HG02759 (cell line): ENCODE measurements around the gene SCP2D1.

Experiments used
- ATAC-seq: cut with Tn5 transposase; IDR thresholded peaks from one replicate; pipeline ENCODE4 v1.9.1; 2021; ENCODE audit warnings: mild to moderate bottlenecking, moderate library complexity; ENCODE audit not compliant: unreplicated experiment

Gene SCP2D1

DNA sequence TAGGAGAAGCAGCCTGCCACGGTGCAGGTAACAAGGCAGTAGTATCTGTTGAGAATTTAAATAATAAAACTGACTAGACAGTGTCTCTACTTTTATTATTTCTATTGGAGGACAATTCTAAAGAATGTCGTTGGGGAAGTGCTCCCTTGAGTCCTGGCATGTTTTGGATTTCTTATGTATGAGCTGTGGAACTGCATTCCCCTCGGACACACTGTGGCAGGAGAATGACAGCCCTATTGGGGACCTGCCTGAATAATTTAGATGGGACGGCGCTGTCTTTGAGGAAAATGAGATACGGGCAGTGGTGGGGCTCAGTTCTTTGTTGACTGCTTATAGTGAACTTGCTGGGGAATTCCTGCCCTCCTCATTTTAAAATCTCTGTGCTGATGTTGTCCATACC, 2.4 kb upstream of the SCP2D1 start:
- ATAC-seq, result no peak

DNA sequence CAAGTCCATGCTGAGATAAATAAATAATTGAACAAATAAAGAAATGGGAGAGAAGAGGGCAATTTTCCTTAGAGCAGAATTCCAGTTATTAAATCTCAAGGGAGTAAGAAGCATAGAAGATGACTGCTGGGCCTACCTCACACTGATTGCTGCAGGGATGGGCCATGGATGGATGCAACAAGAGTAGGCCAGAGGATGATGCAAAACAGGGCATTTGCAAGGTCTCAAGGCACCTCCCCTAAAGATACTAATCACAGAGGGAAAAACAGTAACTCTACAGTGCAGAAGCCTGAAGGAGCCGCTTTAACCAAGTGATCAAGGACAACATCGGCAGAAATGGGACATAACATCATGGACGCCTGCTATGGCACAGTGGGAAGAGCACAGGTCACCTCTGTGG, 1.7 kb upstream of the SCP2D1 start:
- ATAC-seq, result no peak

- no peak for ATAC-seq
These were observed 1.8 kb downstream of the SCP2D1 start for GRCh38 chr20:18815194-18815942.

DNA sequence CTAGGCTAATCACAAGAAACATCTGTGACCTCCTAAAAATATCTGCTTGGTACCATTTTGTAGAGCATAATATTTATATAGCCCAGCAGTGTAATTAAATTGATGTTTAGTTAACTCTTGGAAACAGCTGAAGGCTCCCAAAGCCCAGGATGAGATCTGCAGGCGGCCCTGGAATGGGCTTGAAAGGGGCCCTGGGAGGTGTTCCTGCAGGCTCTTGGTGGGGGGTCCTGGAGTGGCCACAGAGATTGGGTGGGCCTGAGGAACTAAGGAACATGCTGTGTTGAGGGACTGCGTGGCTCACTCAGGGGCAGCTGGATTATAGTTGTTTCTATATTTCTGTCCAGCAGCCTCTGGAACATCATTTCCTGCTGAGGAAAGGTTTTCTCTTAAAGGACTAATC, 9.2 kb downstream of the SCP2D1 start:
- no peak for ATAC-seq

GRCh38 chr20:18831830-18832499, 18.4 kb downstream of the SCP2D1 start:
- no peak for ATAC-seq

DNA sequence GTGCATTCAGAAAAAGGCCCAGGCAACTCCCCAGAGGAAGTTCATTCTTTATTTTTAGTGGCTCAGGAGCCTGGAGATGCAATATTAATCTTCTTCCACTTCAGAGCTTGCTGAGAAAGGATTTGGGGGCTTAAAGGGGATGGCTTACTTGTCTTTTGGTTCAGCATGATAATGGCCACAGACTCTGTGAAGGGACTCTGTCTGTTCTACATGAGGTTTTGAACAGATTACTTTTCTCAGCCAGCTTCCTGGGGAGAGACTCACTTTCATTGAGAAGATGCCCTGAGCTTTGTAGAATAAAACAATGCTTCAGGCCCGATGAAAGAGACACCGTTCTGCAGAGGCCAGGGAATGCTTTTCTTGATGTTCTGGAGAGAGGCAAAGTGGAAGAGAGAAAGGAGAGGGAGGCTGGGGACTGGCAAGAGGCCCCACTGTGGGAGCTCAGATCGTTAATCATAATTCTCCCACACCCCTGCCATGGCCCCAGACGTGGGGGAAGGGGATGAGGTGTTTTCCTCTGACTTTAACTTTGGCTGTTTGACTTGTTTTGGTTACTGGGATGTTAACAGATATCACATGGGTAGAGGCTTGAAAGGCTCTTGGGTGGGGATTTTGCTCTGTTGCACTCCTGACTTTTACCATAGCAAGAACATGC, 19.1 kb downstream of the SCP2D1 start:
- no peak for ATAC-seq

DNA sequence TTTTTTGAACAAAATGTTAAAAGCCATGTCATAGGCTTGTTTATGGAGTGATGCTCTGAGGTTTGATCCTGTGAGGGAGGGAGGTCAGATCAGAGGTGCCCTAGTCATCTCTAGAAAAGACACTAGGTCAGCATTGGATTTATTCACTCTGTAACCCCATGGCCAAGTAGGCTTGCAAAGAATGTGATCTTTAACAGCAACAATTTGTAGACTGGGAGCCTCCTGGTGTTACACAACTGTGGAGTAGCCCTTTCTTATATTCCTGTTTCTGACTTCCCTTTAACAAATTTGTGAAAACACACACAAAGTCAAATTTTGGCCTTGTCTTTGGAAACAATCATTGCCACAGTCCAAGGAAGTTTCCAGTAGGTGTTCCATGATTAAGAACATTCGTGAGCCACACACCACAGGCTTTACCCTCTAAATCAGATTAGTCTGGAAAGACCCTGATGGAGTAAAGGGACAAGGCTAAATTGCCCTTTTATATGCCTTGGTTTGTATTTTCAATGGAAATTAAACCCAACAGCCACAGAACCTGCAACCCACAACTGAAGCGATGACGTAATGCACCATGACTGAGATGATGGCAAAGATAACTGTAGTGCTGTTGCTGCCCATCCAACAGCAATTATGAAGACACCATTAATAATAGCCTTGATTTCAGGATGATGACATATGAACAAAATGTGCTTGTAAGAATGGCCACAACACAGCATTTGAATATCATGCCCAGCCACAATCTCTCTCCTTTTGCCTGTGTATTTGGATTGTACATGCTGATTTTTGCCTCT, 22.1 kb downstream of the SCP2D1 start:
- no peak for ATAC-seq

DNA sequence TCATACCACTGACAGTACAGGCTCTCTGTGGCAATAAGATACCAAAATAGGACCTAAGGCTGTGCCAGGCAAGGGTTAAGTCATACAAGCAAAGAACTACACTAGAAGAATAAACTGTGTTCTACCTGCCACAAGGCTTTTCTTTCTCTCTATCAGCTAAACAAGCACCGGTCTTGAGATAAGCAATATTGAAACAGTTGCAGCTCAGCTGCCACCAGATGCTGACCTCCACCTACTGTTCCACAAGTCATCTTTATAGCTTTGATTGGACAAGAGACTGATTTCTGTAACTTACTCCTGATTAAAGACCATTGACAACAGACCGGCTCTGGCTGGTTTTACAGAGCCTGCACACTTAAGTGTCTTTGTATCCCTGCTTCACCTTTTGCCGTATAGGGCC, 24.1 kb downstream of the SCP2D1 start:
- ATAC-seq, result no peak

- ATAC-seq, result no peak
These were observed 26.1 kb downstream of the SCP2D1 start for GRCh38 chr20:18839507-18840247.

DNA sequence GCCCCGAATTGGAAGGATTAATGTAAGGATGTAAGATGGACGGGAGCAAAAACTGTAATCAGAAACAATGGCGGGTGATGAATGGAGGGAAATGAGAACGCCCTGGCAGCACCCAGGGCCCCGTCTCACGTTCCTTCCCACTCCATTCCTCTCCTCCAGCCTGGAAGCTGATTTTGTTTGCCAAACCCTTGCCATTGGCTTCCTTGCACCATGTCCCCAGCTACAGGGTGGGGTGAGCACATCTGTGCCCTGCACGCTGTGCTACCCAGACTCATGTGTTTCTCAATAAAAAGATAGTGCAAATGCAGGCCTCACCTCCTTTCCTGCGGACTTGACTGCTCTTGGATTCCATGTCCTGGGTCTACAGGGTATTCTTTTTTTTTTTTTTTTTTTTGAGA, 26.7 kb downstream of the SCP2D1 start:
- ATAC-seq, result no peak

GRCh38 chr20:18845017-18845416, 31.4 kb downstream of the SCP2D1 start:
- ATAC-seq, result no peak

- ATAC-seq, result no peak
These were observed 33.7 kb downstream of the SCP2D1 start for GRCh38 chr20:18847226-18847755.

GRCh38 chr20:18849131-18849530, 35.5 kb downstream of the SCP2D1 start:
- no peak for ATAC-seq

DNA sequence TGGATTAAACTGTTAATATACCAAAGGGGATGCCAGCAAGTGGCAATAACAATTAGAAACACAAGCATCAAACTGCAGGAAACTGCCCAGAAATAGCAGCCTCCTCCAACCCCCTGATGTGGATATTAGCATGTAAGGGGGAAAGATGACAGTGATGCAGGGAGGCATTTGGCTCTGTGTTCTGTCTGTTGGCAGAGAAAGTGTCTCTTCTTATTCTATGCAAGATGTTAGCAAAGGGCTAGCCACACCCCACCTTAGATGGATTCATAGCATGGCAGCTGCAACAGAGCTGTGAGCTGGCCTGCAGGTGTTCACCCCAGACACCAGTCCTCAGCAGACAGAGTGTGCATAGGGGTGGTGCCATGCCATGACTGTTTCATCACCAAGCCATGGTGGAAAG, 38.0 kb downstream of the SCP2D1 start:
- ATAC-seq, result no peak

DNA sequence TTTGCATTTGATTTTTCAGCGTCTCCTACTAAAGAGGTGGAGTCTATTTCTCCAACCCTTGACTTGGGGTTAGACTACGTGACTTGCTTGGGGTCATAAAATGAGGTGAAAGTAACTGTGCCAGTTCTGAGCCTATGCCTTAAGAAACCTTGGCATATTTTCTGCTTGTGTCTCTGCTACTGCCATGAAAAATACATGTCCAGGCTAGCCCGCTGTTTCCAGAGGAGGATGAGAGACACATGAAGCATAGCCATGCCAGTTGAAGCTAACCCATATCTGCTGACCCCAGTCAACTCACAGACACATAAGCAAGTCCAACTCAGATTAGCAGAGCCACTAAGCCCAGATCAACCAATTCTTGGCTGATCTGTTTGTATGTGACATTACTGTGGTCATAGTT, 38.7 kb downstream of the SCP2D1 start:
- ATAC-seq, result no peak

- no peak for ATAC-seq
These were observed 39.6 kb downstream of the SCP2D1 start for GRCh38 chr20:18853216-18853615.

DNA sequence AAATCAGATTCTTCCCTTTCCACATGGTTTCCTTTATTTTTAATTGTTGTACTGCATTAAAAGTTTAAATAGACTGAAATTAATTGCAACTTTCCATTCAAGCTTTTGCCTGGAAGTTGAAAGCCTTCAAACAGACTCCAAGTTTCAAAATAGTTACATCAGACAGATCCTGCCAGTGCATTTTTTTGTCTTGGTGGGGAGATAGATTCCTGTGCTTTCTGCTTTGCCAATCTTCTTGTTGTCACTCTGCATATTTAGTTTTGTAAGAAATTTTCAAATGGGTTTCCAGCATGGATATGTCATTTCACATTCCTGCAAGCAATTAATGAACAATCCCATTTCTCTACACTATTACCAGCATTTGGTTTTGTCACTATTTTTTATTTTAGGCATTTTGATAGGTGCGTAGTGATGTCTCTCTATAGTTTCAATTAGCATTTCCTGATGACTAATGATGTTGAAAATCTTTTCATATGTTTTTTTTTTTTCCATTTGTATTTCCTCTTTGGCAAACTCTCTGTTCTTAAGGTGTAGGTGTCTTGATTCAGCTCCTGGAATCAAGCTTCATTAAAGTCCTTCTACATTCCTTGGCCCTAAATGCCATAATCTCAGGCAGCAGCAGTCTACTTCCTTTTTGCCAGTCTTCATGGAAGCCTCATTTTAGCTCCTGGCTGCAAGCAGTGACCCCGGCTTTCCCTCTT, 40.5 kb downstream of the SCP2D1 start:
- no peak for ATAC-seq

DNA sequence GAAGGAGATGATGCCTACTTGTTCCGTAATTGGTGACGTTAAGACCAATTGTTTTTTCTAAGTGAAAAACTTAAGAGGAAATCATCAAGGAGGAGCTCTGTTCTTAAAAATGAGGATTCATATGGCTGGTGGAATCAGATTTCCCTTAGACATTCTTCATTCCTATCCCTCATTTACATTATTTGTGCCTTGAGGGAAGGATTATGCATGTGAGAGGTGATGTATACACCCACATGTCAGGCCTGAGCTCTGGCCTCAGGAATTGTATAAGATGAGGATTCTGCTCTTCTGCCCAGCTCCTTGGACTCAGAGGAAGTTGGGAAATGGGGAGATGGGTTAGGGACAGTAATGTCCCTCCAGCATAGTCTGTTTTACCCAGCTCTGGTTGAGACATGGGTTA, 42.3 kb downstream of the SCP2D1 start:
- ATAC-seq, result no peak

DNA sequence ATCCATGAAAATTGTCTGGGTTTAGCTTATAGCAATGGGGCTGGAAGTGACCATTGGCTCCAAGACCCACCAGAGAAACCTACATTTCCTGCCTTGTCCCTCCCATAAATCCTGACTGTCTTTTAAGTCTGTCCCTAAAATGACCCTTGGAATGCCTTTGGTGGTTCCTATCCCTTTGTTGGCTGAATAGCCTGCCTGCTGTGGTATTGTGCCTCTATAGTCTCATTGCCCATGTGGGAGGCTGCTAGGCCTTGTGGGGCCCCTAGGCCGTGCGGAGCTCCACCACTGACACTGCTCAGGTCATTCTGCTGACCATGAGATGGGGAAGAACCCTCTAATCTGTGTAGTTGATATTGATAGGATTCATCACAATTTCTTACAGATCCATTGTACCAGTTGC, 43.3 kb downstream of the SCP2D1 start:
- ATAC-seq, result no peak

GRCh38 chr20:18857640-18858039, 44.1 kb downstream of the SCP2D1 start:
- no peak for ATAC-seq
